Stimulated activated CD4-positive, alpha-beta T cell treated with anti-CD3 and anti-CD28 coated beads, Interleukin-12 subunit alpha, Interleukin-12 subunit beta, amount 100 ng/mL, for 48 hours (primary cell): ENCODE data around the gene CLPTM1L.
"Not testable (repeated sequence)": the region's sequence is repeated elsewhere in the genome, so short reads cannot be mapped to it uniquely, and the experiment has no call there.

ENCODE experiments used
- DNase-seq, 3 donors: peaks; one replicate each; pipeline ENCODE4 v3.0.0-alpha.2; 2020; ENCODE audit warnings: low read depth in 2 of 3, low spot score in 1 of 3

Gene CLPTM1L

DNA sequence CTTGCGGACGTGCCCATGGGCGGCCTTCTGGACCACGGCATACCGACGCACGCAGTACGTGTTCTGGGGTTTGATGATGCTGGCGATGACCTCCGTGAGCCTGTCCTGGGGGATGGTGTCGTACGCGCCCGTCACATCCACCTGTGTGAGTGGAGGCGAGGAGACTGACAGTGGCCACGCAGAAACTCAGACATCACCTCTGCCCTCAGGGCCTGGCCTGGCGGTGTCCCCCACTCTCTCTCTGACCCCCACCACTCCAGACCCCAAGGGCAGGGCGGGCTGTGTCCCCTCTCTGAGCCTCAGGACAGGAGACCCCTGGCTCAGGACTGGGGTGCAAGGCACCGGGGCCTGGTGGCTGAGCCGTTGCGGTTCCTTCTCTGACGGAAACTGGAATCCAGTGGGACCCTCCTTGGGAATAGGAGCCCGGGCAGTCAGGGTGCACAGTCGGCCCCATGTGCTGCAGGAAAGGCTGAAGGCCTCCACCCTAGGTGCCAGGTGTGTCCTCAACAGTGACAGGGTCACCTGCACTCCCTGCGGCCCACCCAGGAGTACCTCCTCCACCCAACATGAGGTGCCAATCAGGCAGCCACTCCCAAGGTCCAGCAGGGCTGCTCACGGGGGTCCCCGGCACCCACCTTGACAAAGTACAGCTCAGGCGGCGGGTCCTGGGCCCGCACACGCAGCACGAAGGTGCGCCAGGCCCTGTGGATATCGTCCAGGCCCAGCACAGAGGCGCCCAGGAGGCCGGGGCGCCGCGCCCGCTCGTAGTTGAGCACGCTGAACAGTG, 66.0 kb downstream of the CLPTM1L start:
- DNase-seq: no peak

DNA sequence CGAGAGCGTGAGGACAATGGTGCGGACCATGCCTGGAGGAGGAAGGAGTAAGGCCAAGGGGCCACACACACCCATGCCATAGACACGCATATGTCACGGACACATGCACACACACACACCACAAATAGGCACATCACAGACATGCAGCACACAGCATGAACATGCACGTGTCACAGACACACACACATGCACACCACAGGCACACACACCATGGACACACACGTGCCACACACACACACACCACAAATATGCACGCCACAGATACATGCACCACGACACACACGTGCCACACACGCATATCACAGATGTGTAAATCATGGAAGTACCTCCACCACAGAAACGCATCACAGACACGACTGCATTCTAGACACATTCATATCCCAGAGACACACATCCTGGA, 66.7 kb downstream of the CLPTM1L start:
- no peak for DNase-seq

DNA sequence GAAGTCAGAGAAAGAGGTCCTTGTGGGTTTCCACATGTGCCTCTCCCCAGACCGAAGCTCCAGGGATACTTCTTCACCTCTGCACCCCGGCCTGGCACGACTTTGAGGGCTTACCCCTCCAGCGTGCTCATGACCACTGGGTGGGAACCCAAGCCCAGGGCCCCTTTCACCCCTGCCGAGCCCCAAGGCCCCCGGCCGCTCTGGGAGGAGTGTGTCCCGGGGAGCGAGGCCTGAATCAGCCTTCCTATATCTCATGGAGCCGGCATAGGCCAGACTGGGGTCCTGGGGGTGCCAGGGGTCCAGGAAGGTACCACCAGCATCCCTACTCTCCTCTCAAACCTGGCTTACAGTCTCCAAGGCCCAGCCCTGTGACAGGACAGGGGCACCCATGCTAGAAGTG, 67.1 kb downstream of the CLPTM1L start:
- no peak for DNase-seq

DNA sequence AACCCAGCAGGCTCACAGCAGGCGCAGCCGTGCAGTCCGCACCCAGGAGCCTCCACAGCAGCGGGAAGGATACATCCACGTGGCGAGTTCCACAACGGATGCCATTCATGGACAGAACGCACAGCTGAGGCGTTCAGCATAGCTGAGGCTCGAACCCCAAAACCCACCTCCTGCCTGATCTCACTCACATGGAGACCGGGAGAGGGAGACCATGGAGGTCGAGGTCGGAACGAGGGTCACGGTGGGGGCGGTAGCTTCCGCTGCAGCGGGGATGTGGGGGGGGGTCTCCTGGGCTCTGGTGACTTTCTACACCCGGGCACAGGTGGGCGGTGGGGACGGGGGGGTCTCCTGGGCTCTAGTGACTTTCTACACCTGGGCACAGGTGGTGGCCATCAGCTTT, 67.6 kb downstream of the CLPTM1L start:
- DNase-seq: no peak

DNA sequence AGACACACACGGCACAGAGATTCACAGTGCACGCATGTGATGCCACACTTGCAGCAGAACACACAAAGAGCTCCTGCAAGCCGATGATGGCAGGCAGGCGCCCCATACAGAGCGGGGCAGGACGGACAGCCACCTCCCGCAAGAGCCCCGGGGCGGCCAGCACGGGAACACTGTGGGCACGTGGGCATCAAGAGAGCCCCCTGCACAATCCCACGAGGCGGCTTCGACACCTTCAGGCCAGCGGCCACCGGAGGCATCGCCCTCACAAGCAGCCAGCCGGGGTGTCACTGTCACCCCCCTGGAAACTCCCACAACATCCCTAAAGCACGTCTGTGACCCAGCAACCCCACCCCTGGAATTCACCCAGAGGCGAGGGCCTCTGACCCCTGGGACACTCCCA, 68.0 kb downstream of the CLPTM1L start:
- no peak for DNase-seq

DNA sequence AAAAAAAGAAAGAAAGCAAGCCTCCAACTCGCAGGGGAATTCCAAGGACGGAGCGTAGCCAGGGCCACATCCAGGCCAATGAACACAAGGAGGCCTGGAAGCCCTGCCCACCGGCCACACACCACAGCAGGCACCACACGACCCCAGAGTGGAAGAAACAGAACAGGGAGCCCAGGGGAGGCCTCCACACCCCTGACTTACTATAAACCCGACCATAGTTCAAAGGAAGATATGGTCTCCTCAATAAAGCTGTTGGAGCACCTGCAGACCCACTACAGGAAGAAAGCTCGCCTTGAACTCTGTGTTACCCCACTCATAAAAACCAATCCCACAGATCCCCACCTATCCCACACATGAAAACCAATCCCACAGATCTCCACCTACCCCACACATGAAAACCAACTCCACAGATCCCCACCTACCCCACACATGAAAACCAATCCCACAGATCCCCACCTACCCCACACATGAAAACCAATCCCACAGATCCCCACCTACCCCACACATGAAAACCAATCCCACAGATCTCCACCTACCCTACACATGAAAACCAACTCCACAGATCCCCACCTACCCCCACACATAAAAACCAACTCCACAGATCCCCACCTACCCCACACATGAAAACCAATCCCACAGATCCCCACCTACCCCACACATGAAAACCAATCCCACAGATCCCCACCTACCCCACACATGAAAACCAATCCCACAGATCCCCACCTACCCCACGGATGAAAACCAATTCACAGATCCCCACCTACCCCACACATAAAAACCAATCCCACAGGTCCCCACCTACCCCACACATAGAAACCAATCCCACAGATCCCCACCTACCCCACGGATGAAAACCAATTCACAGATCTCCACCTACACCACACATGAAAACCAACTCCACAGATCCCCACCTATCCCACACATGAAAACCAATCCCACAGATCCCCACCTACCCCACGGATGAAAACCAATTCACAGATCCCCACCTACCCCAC, 69.2 kb downstream of the CLPTM1L start:
- not testable (repeated sequence) for DNase-seq

DNA sequence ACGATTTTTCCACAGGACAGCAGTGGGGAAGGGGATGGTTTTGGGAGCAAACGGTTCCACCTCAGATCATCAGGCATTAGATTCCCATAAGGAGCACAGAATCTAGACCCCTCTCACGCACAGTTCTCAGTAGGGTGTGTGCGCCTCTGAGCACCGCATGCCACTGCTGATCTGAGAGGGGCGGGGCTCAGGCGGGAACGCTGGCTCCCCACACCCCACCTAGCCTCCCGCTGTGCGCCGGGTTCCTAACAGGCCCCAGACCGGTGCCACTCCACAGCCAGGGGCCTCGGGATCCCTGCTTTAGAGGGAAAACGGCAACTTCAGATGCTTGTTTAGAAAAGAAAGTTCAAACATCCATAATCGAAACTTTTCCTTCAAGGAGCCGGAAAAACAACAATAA, 70.4 kb downstream of the CLPTM1L start:
- DNase-seq: no peak

DNA sequence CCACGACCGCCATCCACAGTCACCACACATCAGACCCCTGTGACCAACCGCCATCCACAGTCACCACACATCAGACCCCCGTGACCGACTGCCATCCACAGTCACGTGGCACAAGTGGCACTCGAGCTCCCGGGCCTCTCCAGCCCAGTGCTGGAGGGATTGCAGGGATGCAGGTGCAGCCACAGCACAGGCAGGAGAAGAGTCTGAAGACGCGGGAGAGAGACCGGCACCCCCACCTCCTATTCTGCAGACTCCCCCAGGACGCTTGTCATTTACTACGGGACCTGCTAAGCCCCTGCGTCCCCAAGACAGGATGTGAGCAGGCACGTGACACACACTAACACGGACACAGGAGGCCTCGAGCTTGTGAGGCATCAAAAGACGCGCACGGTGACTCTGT, 71.2 kb downstream of the CLPTM1L start:
- no peak for DNase-seq

DNA sequence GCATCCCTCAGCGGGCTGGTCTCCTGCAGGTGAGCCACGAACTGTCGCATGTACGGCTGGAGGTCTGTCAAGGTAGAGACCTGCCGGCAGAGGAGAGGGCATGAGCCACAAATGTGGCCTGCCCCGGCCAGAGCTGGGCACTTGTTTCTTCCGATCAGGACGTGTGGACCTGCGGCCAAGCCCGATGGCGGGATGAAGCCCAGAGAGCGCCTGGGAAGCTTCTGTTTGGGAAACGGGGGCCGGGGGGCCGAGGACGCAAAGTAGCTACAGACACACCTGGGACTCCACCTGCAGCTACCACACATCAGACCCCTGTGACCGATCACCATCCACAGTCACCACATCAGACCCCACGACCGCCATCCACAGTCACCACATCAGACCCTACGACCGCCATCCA, 72.7 kb downstream of the CLPTM1L start:
- no peak for DNase-seq

DNA sequence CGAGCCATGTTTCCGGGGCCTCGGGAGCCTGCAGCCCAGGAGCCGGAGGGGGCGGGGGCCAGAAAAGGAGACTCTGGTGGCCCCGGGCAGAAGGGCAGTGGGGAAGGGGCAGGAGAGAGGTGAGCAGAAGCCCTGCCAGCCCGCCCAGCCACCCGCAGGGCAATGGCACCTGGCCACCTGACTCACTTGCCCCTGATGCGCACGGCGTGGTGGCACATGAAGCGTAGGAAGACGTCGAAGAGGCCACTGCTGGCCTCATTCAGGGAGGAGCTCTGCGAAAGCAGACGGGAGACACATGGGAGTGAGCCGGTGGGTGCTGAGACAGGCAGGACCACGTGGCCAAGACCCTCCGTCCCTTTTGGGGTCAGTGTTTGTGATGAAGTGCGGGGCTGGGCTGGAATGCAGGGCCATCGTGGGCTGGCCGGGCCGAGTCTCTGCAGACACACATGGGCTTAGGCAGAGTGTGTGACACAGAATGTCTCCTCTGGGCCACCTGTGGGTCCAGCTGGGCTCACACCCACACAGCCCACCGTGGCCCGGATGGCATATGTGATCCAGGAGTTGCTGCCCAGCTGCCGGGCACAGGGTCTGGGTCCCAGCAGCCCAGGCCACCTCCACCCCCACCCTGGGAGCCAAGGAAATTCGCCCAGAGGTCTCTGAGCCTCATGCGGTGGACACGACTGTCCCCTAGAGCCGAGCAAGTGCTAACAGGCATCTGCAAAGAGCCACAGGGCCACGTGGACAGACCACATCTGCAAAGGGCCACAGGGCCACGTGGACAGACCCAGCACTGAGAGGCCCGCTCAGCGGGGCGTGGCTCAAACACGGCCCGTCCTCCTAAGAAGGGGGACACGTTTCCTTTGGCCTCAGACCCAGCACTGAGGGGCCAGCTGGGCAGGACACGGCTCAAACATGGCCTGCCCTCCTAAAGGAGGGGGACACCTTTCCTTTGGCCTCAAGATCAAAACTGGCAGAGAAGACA, 73.7 kb downstream of the CLPTM1L start:
- no peak for DNase-seq

DNA sequence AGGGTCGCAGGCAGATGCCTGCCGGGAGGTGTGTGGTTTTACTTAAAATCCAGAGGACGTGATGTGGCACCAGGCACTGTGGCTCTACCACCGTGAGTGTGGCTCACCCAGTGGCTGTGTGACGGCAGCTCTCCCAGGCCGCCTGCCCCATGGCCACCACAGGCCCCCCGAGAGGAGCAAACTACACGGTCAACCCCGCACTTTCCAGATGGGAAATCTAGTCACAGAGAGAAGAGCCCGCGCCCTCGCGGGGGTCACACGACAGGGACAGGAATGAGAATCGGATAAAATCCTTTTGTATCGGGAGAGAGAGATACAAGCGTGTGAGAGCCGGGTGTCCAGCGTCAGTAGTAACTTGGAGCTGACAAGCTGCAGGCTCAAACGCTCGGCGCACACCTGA, 74.5 kb downstream of the CLPTM1L start:
- no peak for DNase-seq

DNA sequence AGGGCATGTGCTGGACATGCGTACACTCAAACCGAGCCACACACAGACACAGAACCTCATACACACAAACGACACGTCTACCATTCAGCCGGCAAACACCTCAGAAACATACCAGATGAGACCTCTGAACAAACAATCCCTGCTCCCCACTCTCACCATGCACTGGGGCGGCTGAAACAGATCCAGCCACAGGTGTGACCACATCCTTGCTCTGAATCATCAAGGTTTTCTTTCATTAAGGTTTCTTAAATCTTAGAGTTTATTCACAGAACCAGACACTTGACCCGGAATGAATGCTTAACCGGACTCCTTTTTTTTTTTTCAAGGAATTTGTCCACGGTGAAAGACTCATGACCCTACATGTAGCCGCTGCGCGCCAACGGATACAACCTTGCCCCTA, 76.2 kb downstream of the CLPTM1L start:
- DNase-seq: peak in 1 of 3 donors; percentile 10

DNA sequence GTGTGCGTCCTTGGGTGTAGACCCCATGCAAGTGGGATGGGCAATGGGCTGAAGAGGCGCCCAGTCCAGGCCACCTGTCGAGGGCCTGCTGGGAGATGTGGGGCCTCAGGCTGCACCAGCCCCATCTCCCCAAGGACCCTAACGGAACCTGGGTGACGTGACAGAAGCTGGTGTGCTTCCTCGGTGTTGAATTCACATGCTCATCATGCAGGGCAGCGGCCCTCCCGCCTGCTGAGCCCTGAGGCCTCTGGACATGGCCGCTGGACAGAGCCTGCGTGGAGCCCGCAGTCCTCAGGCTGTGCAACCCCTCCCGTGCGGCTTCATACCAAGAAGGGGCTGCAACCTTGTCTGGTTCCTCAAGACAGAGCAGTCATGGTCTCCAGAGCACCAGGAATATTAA, 76.8 kb downstream of the CLPTM1L start:
- no peak for DNase-seq
